ENCODE data around the gene CLSTN2.

The CLSTN2 gene

GRCh38 chr3:139935016-139935865 lies at the start of gene CLSTN2:
Gene CLSTN2, plus strand, starts transcription at chr3:139935185.
- DNase-seq: peak; percentile 58

- DNase-seq: no peak
Measured at GRCh38 chr3:139887431-139887830, 47.6 kb upstream of the CLSTN2 start.

- no peak for DNase-seq
Measured at GRCh38 chr3:139888561-139889140, 46.3 kb upstream of the CLSTN2 start.

- peak; percentile 62 for DNase-seq
Measured at GRCh38 chr3:139893267-139893962, 41.6 kb upstream of the CLSTN2 start.

- no peak for DNase-seq
Measured at GRCh38 chr3:139893963-139894642, 40.9 kb upstream of the CLSTN2 start.

- DNase-seq: no peak
Measured at GRCh38 chr3:139894643-139894989, 40.4 kb upstream of the CLSTN2 start.

GRCh38 chr3:139897759-139898158 lies 37.2 kb upstream of the CLSTN2 start:
- no peak for DNase-seq

- no peak for DNase-seq
Measured at GRCh38 chr3:139906418-139906817, 28.6 kb upstream of the CLSTN2 start.

- no peak for DNase-seq
Measured at GRCh38 chr3:139909811-139910210, 25.2 kb upstream of the CLSTN2 start.

- no peak for DNase-seq
Measured at GRCh38 chr3:139916271-139916670, 18.7 kb upstream of the CLSTN2 start.

GRCh38 chr3:139917226-139917785 lies 17.7 kb upstream of the CLSTN2 start:
- DNase-seq: no peak

GRCh38 chr3:139928708-139929505 lies 6.1 kb upstream of the CLSTN2 start:
- no peak for DNase-seq

GRCh38 chr3:139930211-139930610 lies 4.8 kb upstream of the CLSTN2 start:
- DNase-seq: no peak

- peak; percentile 61 for DNase-seq
Measured at GRCh38 chr3:139933766-139934165, 1.2 kb upstream of the CLSTN2 start.

GRCh38 chr3:139934613-139935015 lies 371 bp upstream of the CLSTN2 start:
- peak; percentile 85 for DNase-seq

- no peak for DNase-seq
Measured at GRCh38 chr3:139935866-139936817, 1.2 kb downstream of the CLSTN2 start.

GRCh38 chr3:139937674-139938279 lies 2.8 kb downstream of the CLSTN2 start:
- no peak for DNase-seq

- no peak for DNase-seq
Measured at GRCh38 chr3:139939681-139940190, 4.8 kb downstream of the CLSTN2 start.

GRCh38 chr3:139940622-139941021 lies 5.6 kb downstream of the CLSTN2 start:
- DNase-seq: no peak

- DNase-seq: no peak
Measured at GRCh38 chr3:139941580-139941979, 6.6 kb downstream of the CLSTN2 start.
